Placental pericyte (primary cell): ENCODE results near the gene WDR53. TPM values are rescaled to one million over a fixed set of nuclear protein-coding genes. Genes with fewer than 3 reads are reported as not detected.

Experiments
- small RNA-seq: library from RNA; depleted of rRNA; stranded (forward); fragments of <200 nt; gene quantifications from one replicate; pipeline ENCODE3, GENCODE V24; 2012; ENCODE audit warnings: low replicate concordance
- total RNA-seq: library from RNA; depleted of rRNA; stranded (reverse); fragments of >200 nt; gene quantifications from 2 replicates; pipeline ENCODE4 v1.2.3, GENCODE V29; 2012

The WDR53 gene
- total RNA-seq, result 5.0 and 8.4 TPM in 2 replicates

DNA sequence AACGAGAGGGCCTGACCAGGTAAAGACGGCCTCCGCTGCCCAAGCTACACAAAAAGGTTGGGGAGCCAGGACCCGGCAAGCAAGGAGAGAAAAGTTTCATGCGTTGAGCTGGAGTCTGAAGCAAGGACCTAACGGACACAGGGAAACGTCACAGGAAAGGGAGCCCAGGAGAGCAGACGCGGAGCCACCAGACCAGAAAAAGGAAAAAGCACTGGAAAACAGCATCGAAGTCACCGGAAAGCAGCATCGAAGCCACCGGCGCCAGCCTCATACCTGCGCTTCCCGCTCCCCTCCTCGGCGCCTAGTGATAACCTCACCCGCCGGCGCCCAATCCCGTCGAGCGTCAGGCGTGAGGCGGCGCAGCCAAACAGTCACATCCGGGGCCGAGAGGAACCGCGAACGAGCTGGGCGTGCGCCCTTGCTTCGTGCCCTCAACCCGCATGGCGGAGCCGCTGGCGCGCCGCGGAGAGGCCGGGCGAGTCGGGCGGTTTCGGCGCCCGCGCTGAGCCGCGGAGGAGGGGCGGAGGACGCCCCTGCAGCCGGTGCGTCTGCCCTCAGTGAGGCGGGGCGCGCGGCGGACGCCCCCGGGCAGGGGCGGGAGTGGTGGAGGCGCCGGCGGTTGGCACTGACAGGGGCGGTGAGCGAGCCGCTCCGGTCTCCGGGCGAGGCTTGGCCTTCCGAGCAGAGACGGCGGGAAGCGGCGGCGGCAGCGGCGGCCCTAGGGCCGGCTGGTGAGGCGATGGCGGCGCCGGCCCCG, at the start of gene WDR53, which contains the start of gene FBXO45:
WDR53 (minus strand) TSS at position 309 of the 757 bp plus-strand sequence. CDS start 7,079 bp downstream, outside the sequence.
FBXO45 (plus strand) TSS at position 415 of the 757 bp plus-strand sequence; CDS start at position 740, 325 bp downstream.

DNA sequence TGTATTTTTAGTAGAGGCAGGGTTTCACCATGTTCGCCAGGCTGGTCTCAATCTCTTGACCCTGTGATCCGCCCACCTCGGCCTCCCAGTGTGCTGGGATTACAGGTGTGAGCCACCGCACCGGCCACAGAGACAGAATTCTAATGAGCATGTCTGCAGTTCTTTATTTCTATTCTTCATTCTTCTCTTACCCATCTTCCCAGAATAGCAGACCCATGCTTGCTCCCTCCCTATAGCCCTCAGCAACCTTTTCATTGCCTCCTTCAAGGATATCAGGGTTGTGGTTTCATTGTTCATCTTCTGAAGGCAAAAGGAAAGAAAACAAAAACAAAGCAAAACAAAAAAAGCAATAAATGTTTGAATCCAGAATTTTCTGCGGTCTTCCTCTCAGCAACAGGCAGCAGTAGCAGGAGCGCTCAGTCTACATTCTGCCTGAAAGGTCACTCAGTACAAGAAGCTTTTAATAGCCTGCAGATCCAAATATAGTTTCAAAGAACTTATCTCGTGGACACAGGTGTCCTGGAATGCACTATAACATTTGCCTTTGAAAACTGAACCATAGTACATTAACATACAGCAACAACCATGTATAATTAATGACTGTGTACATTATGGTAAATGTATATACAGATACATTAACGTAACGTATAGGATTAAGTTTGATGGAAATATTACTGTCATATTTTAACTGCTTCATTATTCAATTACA, 53.3 kb downstream of the WDR53 start, which contains the start of gene SMCO1:
SMCO1 (minus strand) TSS at position 434 of the 709 bp plus-strand sequence; CDS start at position 297, 137 bp downstream.

Small RNA genes within 50 kb of the gene (small RNA-seq; reads per million reads assigned to genes)
- not detected for gene RPS29P3

Other genes with a start within 250 kb of the WDR53 start
- gene TM4SF19, start 230.2 kb downstream of the WDR53 start, total RNA-seq, result 0.72 and 1.1 TPM in 2 replicates
- gene UBXN7, start 136.1 kb downstream of the WDR53 start, total RNA-seq, result 14.9 and 19.6 TPM in 2 replicates
- gene RNF168, start 64.8 kb downstream of the WDR53 start, total RNA-seq, result 26.1 and 26.9 TPM in 2 replicates
- gene SMCO1, start 53.2 kb downstream of the WDR53 start, total RNA-seq, result not detected in 2 replicates
- gene FBXO45, start 106 bp upstream of the WDR53 start, total RNA-seq, result 4.4 and 14.5 TPM in 2 replicates
- gene NRROS, start 71.1 kb upstream of the WDR53 start, total RNA-seq, result 1.3 and 2.0 TPM in 2 replicates
- gene CEP19, start 143.7 kb upstream of the WDR53 start, total RNA-seq, result 1.6 and 2.2 TPM in 2 replicates
- 15.5 and 20.0 TPM in 2 replicates for gene PIGX, start 143.8 kb upstream of the WDR53 start, total RNA-seq
- gene PAK2, start 171.3 kb upstream of the WDR53 start, total RNA-seq, result 46.8 and 52.0 TPM in 2 replicates